ENCODE data around the gene NTNG1.

NTNG1 gene

DNA sequence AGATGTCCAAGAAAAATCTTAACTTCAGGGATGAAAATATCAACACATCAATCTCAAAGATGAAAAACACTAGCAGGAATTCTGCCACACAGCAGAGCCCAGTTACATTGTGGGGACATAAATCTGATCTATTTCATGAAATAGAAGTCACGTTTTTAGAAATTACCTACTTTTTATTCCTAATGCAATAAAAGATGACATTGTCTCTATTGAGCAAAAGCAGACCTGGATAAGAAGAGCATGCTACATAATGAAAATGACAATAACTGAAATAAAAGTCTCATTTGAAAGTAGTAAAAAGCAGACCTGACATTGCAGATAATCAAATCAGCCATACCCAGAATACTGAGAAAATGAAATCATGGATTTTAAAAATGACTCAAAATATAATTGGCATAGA is 156.8 kb downstream of the NTNG1 start:
- H3K27me3 ChIP-seq (ENCODE audit: control insufficient read depth, insufficient read depth, low read length) = no peaks in the 10 kb centered on the region
- TF ChIP-seq CTCF (IDR thresholded peaks at IDR 0.05) = no peak
- no peaks in the 10 kb centered on the region for H3K79me2 ChIP-seq
- no peaks in the 10 kb centered on the region for H3K9me3 ChIP-seq (ENCODE audit: control insufficient read depth, low read length)
- H3K4me2 ChIP-seq (ENCODE audit: low read length) = no peak overlapping the region
- H3K36me3 ChIP-seq (ENCODE audit: control insufficient read depth, insufficient read depth, low read length) = no peaks in the 10 kb centered on the region
- no peaks in the 10 kb centered on the region for H3K4me1 ChIP-seq
- no peak overlapping the region for H3K27ac ChIP-seq
- H2AFZ ChIP-seq = no peak overlapping the region
- H3K4me3 ChIP-seq (ENCODE audit: low read depth, low read length) = no peak overlapping the region
- H3K9ac ChIP-seq = no peak overlapping the region

DNA sequence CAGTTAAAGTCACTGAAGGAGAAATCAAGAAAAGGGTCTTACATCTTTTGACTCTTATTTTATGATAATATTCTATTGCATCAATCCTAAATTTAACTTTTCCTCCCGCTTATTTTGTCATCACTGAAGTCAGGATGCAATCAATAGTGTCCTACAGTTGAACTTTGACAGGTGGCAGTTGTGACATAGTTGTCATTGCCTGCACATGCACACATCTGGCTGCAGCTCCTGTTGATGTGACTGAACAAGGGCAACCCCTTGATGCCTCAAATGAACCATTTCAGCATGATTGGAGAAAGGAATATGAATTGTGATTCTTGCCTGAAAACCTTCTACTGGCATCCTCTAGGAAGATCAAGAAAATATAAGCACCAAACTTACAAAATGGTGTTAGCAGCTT is 157.7 kb downstream of the NTNG1 start:
- Histone ChIP-seq H3K36me3 (ENCODE audit: control insufficient read depth, insufficient read depth, low read length) (no peaks in the 10 kb centered on the region), H3K4me3 (ENCODE audit: low read depth, low read length) (no peak overlapping the region), H3K27me3 (ENCODE audit: control insufficient read depth, insufficient read depth, low read length) (no peaks in the 10 kb centered on the region), H2AFZ (no peak overlapping the region), H3K9ac (no peak overlapping the region), H3K9me3 (ENCODE audit: control insufficient read depth, low read length) (no peaks in the 10 kb centered on the region), H3K79me2 (no peaks in the 10 kb centered on the region), H3K27ac (no peak overlapping the region), H3K4me1 (no peaks in the 10 kb centered on the region), H3K4me2 (ENCODE audit: low read length) (no peak overlapping the region)
- no peak for TF ChIP-seq CTCF (IDR thresholded peaks at IDR 0.05)

GRCh38 chr1:107299521-107299920 is 158.7 kb downstream of the NTNG1 start:
- H3K4me2 ChIP-seq (ENCODE audit: low read length) = no peak overlapping the region
- H3K27me3 ChIP-seq (ENCODE audit: control insufficient read depth, insufficient read depth, low read length) = no peaks in the 10 kb centered on the region
- no peak overlapping the region for H3K27ac ChIP-seq
- H3K9ac ChIP-seq = no peak overlapping the region
- H3K4me3 ChIP-seq (ENCODE audit: low read depth, low read length) = no peak overlapping the region
- H3K4me1 ChIP-seq = no peaks in the 10 kb centered on the region
- TF ChIP-seq CTCF (IDR thresholded peaks at IDR 0.05) = no peak
- H2AFZ ChIP-seq = no peak overlapping the region
- no peaks in the 10 kb centered on the region for H3K9me3 ChIP-seq (ENCODE audit: control insufficient read depth, low read length)
- no peaks in the 10 kb centered on the region for H3K79me2 ChIP-seq
- no peaks in the 10 kb centered on the region for H3K36me3 ChIP-seq (ENCODE audit: control insufficient read depth, insufficient read depth, low read length)

DNA sequence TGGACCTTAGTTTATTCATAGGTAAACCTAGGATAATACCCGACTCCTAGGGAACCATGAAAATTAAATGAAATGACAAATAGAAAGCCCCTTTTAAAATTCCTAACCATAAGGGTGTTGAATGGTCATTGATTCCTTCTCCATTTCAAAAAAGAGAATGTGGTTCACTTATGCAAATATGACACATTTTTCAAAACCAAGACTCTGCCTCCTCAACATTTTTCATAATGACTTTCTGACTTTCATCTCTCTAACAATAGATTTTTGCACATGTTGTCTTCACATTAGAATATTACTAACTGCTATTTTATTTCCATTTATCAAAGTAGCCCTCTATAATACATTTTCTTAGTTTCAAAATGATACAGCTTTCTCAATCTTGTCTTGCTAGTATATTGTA is 169.1 kb downstream of the NTNG1 start:
- Histone ChIP-seq H3K9ac (no peak overlapping the region), H3K4me1 (no peaks in the 10 kb centered on the region), H3K4me3 (ENCODE audit: low read depth, low read length) (no peak overlapping the region), H3K36me3 (ENCODE audit: control insufficient read depth, insufficient read depth, low read length) (no peaks in the 10 kb centered on the region), H3K9me3 (ENCODE audit: control insufficient read depth, low read length) (no peaks in the 10 kb centered on the region), H3K79me2 (no peaks in the 10 kb centered on the region), H3K27ac (no peak overlapping the region), H3K27me3 (ENCODE audit: control insufficient read depth, insufficient read depth, low read length) (no peaks in the 10 kb centered on the region), H3K4me2 (ENCODE audit: low read length) (no peak overlapping the region), H2AFZ (no peak overlapping the region)
- no peak for TF ChIP-seq CTCF (IDR thresholded peaks at IDR 0.05)

DNA sequence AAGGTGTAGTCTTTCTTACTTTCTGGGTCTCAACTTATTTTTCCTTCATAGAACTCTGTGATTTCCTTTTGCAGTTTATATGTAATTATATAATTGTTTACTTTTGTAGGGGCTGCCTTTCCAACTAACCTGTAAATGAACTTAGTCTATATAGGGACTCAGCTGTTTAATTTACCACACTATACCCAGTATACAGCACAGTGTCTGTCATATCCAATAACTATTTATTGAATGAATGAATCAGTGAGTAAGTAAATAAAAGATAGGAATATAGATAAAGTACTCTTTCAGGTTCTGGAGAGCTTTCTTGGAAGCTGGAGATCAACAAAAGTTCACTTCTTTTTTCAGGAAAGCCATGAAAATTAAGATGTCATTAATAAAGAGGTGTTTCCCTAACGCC is 174.8 kb downstream of the NTNG1 start:
- no peak overlapping the region for H3K9ac ChIP-seq

More for the DNA sequence above, 174.8 kb downstream of the NTNG1 start:
- H3K4me1 ChIP-seq = no peaks in the 10 kb centered on the region
- H3K9me3 ChIP-seq (ENCODE audit: control insufficient read depth, low read length) = no peaks in the 10 kb centered on the region
- H3K27me3 ChIP-seq (ENCODE audit: control insufficient read depth, insufficient read depth, low read length) = no peaks in the 10 kb centered on the region
- no peak overlapping the region for H3K4me3 ChIP-seq (ENCODE audit: low read depth, low read length)
- no peaks in the 10 kb centered on the region for H3K79me2 ChIP-seq
- no peak overlapping the region for H3K27ac ChIP-seq
- TF ChIP-seq CTCF (IDR thresholded peaks at IDR 0.05) = no peak
- H3K36me3 ChIP-seq (ENCODE audit: control insufficient read depth, insufficient read depth, low read length) = no peaks in the 10 kb centered on the region
- no peak overlapping the region for H3K4me2 ChIP-seq (ENCODE audit: low read length)
- no peak overlapping the region for H2AFZ ChIP-seq
